GM19372 (cell line): ENCODE measurements around the gene CASKIN1.

Experiments used
- ATAC-seq: cut with Tn5 transposase; IDR thresholded peaks from one replicate; pipeline ENCODE4 v1.9.1; 2021; ENCODE audit warnings: mild to moderate bottlenecking, low read depth, moderate library complexity; ENCODE audit not compliant: unreplicated experiment

The CASKIN1 gene

GRCh38 chr16:2197765-2198164, 1.4 kb upstream of the CASKIN1 start:
- ATAC-seq, result no peak

GRCh38 chr16:2196981-2197511, 641 bp upstream of the CASKIN1 start:
- ATAC-seq, result no peak

- no peak for ATAC-seq
Measured at GRCh38 chr16:2195322-2196161, 863 bp downstream of the CASKIN1 start.

- no peak for ATAC-seq
Measured at GRCh38 chr16:2194852-2195321, 1.5 kb downstream of the CASKIN1 start.

- ATAC-seq, result no peak
Measured at GRCh38 chr16:2194166-2194834, 2.1 kb downstream of the CASKIN1 start.

GRCh38 chr16:2191446-2191706, 5.0 kb downstream of the CASKIN1 start:
- ATAC-seq, result no peak

- no peak for ATAC-seq
Measured at GRCh38 chr16:2190659-2191445, 5.6 kb downstream of the CASKIN1 start.

GRCh38 chr16:2190002-2190658, 6.3 kb downstream of the CASKIN1 start:
- ATAC-seq, result no peak

- ATAC-seq, result no peak
Measured at GRCh38 chr16:2189252-2189893, 7.0 kb downstream of the CASKIN1 start.

GRCh38 chr16:2188395-2188794, 8.0 kb downstream of the CASKIN1 start:
- ATAC-seq, result no peak

GRCh38 chr16:2187212-2187611, 9.2 kb downstream of the CASKIN1 start:
- ATAC-seq, result no peak

- ATAC-seq, result no peak
Measured at GRCh38 chr16:2186505-2186904, 9.9 kb downstream of the CASKIN1 start.

GRCh38 chr16:2186064-2186463, 10.3 kb downstream of the CASKIN1 start:
- ATAC-seq, result no peak

GRCh38 chr16:2184962-2185361, 11.4 kb downstream of the CASKIN1 start:
- no peak for ATAC-seq

GRCh38 chr16:2184346-2184745, 12.1 kb downstream of the CASKIN1 start:
- no peak for ATAC-seq

GRCh38 chr16:2183671-2184070, 12.7 kb downstream of the CASKIN1 start:
- ATAC-seq, result no peak

GRCh38 chr16:2181952-2182351, 14.5 kb downstream of the CASKIN1 start:
- ATAC-seq, result no peak

GRCh38 chr16:2180962-2181923, 15.2 kb downstream of the CASKIN1 start:
- ATAC-seq, result no peak

GRCh38 chr16:2180461-2180860, 15.9 kb downstream of the CASKIN1 start:
- no peak for ATAC-seq
